ENCODE results near the gene KPNA3.

KPNA3 gene

GRCh38 chr13:49679246-49679645 lies 113.2 kb downstream of the KPNA3 start:
- DNase-seq (ENCODE audit: low read depth, low spot score), result no peak

GRCh38 chr13:49678191-49678914 lies 114.1 kb downstream of the KPNA3 start:
- DNase-seq (ENCODE audit: low read depth, low spot score), result no peak

- DNase-seq (ENCODE audit: low read depth, low spot score), result no peak
Measured at GRCh38 chr13:49676581-49677298, 115.7 kb downstream of the KPNA3 start.

GRCh38 chr13:49670828-49671227 lies 121.7 kb downstream of the KPNA3 start:
- DNase-seq (ENCODE audit: low read depth, low spot score), result no peak

GRCh38 chr13:49669735-49670309 lies 122.7 kb downstream of the KPNA3 start:
- no peak for DNase-seq (ENCODE audit: low read depth, low spot score)

GRCh38 chr13:49667773-49668172 lies 124.7 kb downstream of the KPNA3 start:
- no peak for DNase-seq (ENCODE audit: low read depth, low spot score)

GRCh38 chr13:49664606-49665005 lies 127.9 kb downstream of the KPNA3 start:
- DNase-seq (ENCODE audit: low read depth, low spot score), result no peak

- no peak for DNase-seq (ENCODE audit: low read depth, low spot score)
Measured at GRCh38 chr13:49657241-49657641, 135.2 kb downstream of the KPNA3 start.

- no peak for DNase-seq (ENCODE audit: low read depth, low spot score)
Measured at GRCh38 chr13:49655906-49656305, 136.6 kb downstream of the KPNA3 start.

GRCh38 chr13:49654011-49654410 lies 138.5 kb downstream of the KPNA3 start:
- no peak for DNase-seq (ENCODE audit: low read depth, low spot score)

GRCh38 chr13:49653478-49653877 lies 139.0 kb downstream of the KPNA3 start:
- no peak for DNase-seq (ENCODE audit: low read depth, low spot score)

- DNase-seq (ENCODE audit: low read depth, low spot score), result no peak
Measured at GRCh38 chr13:49652355-49653305, 139.9 kb downstream of the KPNA3 start.

- DNase-seq (ENCODE audit: low read depth, low spot score), result no peak
Measured at GRCh38 chr13:49651570-49652354, 140.7 kb downstream of the KPNA3 start.

- no peak for DNase-seq (ENCODE audit: low read depth, low spot score)
Measured at GRCh38 chr13:49649963-49650312, 142.5 kb downstream of the KPNA3 start.

Data from smooth muscle cell of the brain vasculature (primary cell).